Activated T-helper 1 cell treated with anti-CD3 and anti-CD28 coated beads, Interleukin-12 subunit alpha, Interleukin-12 subunit beta, Interleukin-2, Interleukin-4 antibody, amounts not matched to agents 30 ng/mL and 10 ng/mL and 1 ng/mL, durations not matched to agents 14 hours and 24 hours and 36 hours (primary cell): Measurements from ENCODE around the gene SMIM10. TPM values are rescaled to one million over a fixed set of nuclear protein-coding genes. Genes with fewer than 3 reads are reported as not detected.
"Not testable (repeated sequence)": the region's sequence is repeated elsewhere in the genome, so short reads cannot be mapped to it uniquely, and the experiment has no call there.

Experiments used
- DNase-seq: peaks from one replicate; pipeline ENCODE4 v3.0.0; 2021; ENCODE audit warnings: low spot score
- H3K27ac Mint-ChIP-seq: one replicate; pipeline ENCODE4 v1.8.0; 2021; ENCODE audit warnings: mild to moderate bottlenecking, mixed read lengths
- H3K27me3 Mint-ChIP-seq: one replicate; pipeline ENCODE4 v1.8.0; 2022; ENCODE audit warnings: mild to moderate bottlenecking, moderate library complexity, mixed read lengths; ENCODE audit not compliant: insufficient read depth
- H3K36me3 Mint-ChIP-seq: one replicate; pipeline ENCODE4 v1.8.0; 2021; ENCODE audit warnings: low read depth, mixed read lengths
- H3K4me1 Mint-ChIP-seq: one replicate; pipeline ENCODE4 v1.8.0; 2021; ENCODE audit warnings: low read depth, mixed read lengths
- H3K4me3 Mint-ChIP-seq: one replicate; pipeline ENCODE4 v1.8.0; 2021; ENCODE audit warnings: mild to moderate bottlenecking, moderate library complexity, mixed read lengths
- H3K9me3 Mint-ChIP-seq: one replicate; pipeline ENCODE4 v1.8.0; 2021; ENCODE audit warnings: mixed read lengths
- intact Hi-C: fragments of 100-400 bp; cut with micrococcal nuclease; formaldehyde crosslinking; loops from one replicate; pipeline ENCODE4 v1.15.1; 2024
- total RNA-seq: library from RNA; stranded (reverse); gene quantifications from 2 replicates; pipeline ENCODE4 v1.2.3, GENCODE V29; 2022

SMIM10 gene
- total RNA-seq, 1 donor from 2014 or later = 0.86 TPM

GRCh38 chrX:135024526-135024925, 33.7 kb downstream of the SMIM10 start:
- Mint-ChIP-seq H3K4me1 (peaks cover 4% of the 10 kb centered on the region), H3K9me3 (no peaks in the 10 kb centered on the region), H3K27ac (no peak overlapping the region), H3K4me3 (no peak overlapping the region), H3K27me3 (peaks cover 38% of the 10 kb centered on the region), H3K36me3 (no peaks in the 10 kb centered on the region)
- intact Hi-C loops = no loop called here
- no peak for DNase-seq

- Mint-ChIP-seq H3K27me3 (peaks cover 20% of the 10 kb centered on the region), H3K4me1 (peaks cover 16% of the 10 kb centered on the region)
- H3K27ac Mint-ChIP-seq, H3K9me3 Mint-ChIP-seq, intact Hi-C loops, DNase-seq, H3K4me3 Mint-ChIP-seq, H3K36me3 Mint-ChIP-seq: not testable (repeated sequence)
These were observed 39.6 kb downstream of the SMIM10 start for GRCh38 chrX:135030207-135030963.

DNA sequence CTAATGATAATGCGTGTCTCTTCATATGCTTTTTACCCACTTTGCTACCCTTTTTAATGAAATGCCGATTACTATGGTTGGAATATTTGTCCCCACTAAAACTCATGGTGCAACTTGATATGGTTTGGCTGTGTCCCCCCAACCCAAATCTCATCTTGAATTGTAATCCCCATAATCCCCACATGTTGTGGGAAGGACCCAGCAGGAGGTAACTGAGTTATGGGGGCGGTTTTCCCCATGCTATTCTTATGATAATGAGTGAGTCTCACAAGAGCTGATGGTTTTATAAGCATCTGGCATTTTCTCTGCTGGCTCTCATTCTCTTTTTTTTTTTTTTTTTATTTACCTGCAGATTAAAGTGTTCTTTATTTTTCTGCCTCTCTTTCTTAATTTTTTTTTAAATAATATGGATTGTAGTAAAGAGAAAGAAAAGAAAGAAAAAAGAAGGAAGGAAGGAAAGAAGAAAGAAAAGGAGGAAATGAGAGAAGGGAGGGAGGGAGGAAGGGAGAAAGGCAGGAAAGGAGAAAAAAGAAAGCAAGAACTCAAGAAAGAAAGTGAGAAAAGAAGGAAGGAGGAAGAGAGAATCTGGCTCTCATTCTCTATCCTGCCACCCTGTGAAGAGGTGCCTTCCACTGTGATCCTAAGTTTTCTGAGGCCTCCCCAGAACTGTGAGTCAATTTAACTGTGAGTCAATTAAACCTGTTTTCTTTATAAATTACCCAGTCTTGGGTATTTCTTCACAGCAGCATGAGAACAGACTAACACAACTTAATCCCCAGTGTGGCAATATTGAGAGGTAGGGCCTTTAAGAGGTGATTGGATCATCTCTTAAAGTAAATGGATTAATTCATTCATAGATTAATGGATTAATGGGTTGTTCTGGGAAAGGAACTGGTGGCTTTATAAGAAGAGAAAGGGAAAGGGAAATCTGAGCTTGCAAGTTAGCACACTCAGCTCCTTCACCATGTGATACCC, 50.6 kb downstream of the SMIM10 start:
- DNase-seq, intact Hi-C loops, H3K27ac Mint-ChIP-seq, H3K4me1 Mint-ChIP-seq, H3K9me3 Mint-ChIP-seq, H3K27me3 Mint-ChIP-seq, H3K4me3 Mint-ChIP-seq, H3K36me3 Mint-ChIP-seq: not testable (repeated sequence)

Other genes with a start within 250 kb of the SMIM10 start
- gene PABIR2, start 193.8 kb upstream of the SMIM10 start, total RNA-seq = 37.7 and 39.3 TPM in 2 replicates
- gene MOSPD1, start 75.7 kb upstream of the SMIM10 start, total RNA-seq = 16.2 and 16.7 TPM in 2 replicates
- gene RTL8B, start 31.6 kb downstream of the SMIM10 start, total RNA-seq = 0.54 and 0.86 TPM in 2 replicates
- 28.5 and 29.0 TPM in 2 replicates for gene RTL8C, start 41.4 kb downstream of the SMIM10 start, total RNA-seq
- gene RTL8A, start 61.1 kb downstream of the SMIM10 start, total RNA-seq = 11.1 and 13.5 TPM in 2 replicates
- gene SMIM10L2B, start 107.7 kb downstream of the SMIM10 start, total RNA-seq = 0.08 and 0.10 TPM in 2 replicates
- gene ETDB, start 129.5 kb downstream of the SMIM10 start, total RNA-seq = not detected in 2 replicates
- not detected in 2 replicates for gene CT55, start 180.4 kb downstream of the SMIM10 start, total RNA-seq